GM21515 (cell line): ENCODE results near the gene OR5H2.
"Not testable (repeated sequence)": the region's sequence is repeated elsewhere in the genome, so short reads cannot be mapped to it uniquely, and the experiment has no call there.

Experiments
- ATAC-seq: cut with Tn5 transposase; IDR thresholded peaks from one replicate; pipeline ENCODE4 v1.9.1; 2021; ENCODE audit not compliant: unreplicated experiment

The OR5H2 gene

DNA sequence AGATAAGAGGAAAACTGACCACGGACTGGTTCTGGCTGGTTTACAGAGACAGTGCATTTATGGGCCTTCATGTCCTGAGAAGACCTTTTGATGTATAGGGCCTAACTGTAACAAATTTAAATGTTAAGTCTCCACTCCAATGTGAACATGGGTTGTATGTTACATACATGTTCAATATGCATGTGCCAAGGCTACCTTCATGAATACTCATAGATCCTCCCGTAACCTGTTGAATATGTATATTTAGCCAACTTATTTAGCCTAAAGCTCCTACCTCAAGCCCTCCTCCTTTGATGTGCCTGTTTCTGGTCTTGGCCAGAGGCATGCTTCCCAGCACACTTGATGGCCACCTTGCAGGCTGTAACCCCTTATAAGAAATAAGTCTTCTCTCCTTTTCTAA lies at the start of gene OR5H2:
TSS of gene OR5H2 (plus strand) at position 301 of the 400 bp plus-strand sequence. CDS start 398 bp downstream, outside the sequence.
- ATAC-seq, result no peak

DNA sequence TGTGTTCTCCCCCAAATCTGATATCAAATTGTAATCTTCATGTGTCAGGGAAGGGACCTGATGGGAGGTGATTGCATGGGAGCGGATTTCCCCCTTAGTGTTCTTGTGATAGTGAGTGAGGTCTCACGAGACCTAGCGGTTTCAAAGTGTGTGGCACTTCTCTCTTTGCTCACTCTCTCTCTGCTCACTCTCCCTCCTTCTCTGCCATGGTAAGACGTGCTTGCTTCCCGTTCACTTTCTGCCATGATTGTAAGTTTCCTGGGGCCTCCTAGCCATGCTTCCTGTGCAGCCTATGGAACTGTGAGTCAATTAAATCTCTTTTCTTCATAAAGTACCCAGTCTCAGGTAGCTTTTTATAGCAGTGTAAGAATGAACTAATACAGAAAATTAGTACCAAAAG lies 48.8 kb upstream of the OR5H2 start:
- no peak for ATAC-seq

DNA sequence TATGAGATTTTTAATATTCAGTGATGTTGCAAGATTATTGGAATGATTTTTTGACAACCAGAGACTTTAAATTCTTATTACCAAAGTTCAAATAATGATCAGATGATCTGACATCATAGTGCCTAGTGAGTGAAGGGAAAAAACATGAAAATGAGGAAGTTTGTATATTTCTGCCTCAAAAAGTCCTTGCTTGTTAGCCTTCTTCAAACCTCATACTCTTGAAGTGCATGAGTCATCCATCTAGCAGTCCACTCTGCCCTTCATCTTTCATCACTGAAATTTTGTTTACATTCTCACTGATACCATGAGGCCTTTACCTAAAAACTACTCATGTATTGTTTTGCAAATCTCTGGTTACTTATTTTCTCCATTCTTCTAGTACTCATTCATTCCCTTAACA lies 42.2 kb upstream of the OR5H2 start:
- ATAC-seq, result no peak

DNA sequence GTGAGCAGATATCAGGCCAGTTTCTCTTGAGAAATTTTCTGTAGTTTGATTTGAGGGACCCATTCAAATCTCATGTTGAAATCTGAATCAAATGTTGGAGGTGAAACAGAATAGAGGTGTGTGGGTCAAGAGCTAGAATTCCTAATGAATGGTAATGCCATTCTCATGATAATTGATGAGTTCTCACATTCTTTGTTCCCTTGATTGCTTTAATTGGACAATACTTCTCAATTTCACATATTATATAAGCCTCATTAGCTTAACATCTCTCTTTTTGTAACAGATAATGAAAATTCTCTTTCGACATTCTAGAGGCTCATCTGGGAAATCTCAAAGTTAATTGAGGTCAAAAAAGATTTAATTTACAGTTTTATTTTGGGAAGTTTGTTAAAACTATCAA lies 40.1 kb upstream of the OR5H2 start:
- no peak for ATAC-seq

DNA sequence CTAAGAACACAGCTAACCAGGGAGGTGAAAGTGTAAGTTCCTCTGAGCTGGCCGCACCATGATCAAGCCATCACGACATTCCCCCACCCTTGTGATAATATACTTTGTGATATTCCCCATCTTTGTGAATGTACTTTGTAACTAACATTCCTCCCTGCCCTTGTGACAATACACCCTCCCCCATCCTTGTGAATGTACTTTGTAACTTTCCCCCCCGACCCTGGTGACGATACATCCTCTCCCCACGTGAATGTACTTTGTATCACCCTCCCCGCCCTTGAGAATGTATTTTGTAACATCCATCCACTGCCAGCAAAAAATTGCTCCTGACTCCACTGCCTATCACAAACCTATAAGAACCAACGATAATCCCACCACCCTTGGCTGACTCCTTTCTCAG lies 38.5 kb upstream of the OR5H2 start:
- ATAC-seq, result no peak

DNA sequence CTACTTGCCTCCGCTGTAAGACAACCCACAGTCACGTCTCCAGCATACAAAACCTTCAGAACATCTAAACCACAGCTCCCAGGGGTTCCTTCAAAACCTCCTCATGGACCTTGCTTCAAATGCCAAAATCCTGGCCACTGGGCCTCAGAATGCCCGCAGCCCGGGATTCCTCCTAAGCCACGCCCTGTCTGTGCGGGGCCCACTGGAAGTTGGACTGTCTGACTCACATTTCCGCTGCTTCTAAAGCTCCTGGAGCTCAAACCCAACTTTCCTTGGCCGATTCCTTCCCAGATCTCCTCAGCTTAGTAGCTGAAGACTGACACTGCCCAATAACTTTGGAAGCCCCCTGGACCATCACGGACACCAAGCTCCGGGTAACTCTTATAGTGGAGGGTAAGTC lies 36.2 kb upstream of the OR5H2 start:
- no peak for ATAC-seq

DNA sequence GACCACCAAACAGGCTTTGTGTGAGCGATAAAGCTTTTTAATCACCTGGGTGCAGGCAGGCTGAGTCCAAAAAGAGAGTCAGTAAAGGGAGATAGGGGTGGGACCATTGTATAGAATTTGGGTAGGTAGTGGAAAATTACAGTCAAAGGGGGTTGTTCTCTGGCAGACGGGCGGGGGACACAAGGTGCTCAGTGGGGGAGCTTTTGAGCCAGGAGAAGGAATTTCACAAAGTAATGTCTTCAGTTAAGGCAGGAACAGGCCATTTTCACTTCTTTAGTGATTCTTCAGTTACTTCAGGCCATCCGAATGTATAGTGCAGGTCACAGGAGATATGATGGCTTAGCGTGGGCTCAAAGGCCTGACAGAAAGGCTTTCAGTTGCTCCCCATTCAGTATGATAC lies 26.3 kb upstream of the OR5H2 start:
- not testable (repeated sequence) for ATAC-seq

DNA sequence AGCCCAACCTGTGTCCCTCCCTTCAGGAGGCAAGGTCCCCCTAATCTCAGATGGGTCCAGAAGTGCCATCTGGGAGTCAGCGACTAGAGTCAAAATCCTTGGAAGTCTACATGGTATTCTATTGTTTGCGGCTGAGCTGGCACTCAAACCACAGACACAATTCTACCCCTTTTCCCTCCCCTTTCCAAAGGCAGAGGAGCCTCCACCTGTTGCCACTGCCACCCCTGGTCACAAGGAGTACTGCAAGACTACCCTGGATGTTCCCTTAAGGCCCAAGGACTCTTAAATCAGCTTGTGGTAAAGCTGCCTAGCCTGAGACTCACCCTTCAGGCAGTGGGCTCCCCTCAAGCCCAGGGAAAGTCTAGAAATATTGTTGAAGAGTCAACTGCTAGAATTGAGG lies 22.6 kb upstream of the OR5H2 start:
- peak; percentile 64 for ATAC-seq

DNA sequence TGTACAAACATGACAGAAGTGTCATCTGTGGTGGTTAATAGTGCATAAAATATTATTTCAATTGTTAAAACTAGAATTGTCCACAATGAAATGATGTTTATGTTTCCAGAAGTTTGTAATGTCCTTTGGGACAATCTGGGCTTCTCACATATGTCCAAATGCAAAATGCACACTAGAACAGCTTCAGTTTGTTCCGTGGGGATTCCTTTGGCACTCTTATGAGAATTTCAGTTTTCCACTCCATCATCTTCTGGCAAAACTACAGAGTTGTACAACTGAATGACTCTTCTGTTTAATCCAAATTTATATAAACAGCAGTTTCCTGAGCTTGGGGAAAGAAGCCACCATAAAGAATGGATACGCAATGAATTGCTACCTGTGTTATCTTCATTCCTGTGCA lies 20.3 kb upstream of the OR5H2 start:
- no peak for ATAC-seq

DNA sequence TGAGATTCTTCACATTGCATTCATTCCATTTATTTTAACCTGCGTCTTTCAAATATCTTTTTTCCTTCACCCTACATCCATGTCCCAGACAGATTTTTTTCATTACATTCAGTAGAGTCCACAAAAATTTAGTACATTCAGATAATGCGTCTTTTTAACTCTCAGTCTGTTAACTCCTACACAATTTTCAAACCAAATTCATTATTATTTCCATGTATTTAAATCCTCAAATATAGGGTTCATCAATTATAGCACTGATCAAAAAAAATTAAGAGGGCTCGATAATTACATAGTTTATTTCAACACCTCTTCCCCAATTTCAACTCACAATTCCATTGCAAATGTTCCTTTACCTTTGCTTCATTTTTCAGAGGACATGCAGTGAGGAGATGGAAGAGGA lies 18.4 kb upstream of the OR5H2 start, which contains the start of gene OR5H6:
TSS of gene OR5H6 (plus strand) at position 301 of the 400 bp plus-strand sequence. CDS start at position 390, 89 bp downstream.
- no peak for ATAC-seq

DNA sequence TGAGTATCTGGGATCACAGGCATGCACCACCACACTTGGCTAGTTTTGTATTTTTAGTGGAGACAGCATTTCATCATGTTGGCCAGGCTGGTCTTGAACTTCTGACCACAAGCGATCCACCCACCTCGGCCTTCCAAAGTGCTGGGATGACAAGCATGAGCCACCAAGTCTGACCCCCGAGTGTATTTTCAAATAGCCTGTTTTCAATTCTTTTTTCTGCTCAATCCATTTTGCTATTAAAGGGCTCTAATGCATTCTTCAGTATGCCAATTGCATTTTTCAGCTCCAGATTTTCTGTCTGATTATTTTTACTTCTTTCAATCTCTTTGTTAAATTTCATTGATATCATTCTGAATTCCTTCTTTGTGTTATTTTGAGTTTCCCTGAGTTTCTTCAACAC lies 12.5 kb upstream of the OR5H2 start:
- no peak for ATAC-seq

DNA sequence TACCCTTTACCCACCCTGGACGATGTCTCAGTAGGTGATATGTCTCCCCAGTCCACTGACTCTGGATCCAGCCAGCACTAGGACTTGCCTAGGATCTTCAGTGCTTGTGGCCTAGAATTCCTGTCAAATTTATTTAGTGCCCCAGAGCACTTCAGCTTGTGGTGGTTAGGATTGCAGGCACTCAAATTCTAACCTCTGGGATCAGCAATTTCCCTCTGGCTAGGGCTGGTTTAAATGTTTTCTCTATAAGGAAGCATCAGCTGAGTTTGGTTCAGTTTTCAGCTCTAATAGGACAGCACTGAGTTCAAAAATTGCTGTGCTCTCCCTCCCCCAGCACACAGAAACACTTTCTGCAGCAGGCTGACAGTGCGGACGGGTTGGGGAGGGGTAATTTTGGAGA lies 10.2 kb upstream of the OR5H2 start:
- ATAC-seq, result no peak

DNA sequence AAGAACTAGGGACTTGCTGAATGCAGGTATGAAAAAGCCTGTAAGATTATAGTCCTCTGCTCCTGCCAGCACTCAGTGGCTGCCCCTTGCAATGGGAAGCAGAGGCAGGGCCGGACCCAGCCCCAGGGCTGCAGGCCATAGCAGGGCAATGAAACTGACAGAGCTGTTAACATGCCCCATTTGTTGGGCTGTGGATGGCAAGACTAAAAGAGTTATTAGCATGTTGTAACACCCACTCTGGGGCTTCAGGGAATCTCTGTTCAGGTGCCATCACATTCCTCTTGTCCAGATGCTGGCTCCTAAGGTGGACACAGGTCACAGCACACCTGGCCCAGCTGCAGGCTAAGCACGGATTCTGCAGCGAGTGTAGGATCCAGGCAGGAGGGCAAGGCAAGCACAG lies 7.4 kb upstream of the OR5H2 start:
- no peak for ATAC-seq

DNA sequence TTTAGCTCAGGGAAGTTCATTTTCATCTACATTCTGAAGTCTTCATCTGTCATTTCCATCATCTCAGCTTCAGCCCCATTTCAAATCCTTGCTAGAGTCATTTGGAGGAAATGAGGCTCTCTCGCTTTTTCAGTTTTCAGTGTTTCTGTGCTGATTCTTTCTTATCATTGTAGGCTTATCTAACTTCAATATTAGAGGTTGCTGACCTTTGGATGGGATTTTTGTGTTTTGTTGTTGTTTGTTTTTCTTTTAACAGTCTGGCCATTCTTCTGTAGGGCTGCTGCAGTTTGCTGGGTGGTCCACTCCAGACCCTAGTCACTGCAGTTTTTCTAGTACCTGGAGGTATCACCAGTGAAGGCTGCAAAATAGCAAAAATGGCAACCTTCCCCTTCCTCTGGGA lies 8.6 kb downstream of the OR5H2 start:
- ATAC-seq, result no peak

DNA sequence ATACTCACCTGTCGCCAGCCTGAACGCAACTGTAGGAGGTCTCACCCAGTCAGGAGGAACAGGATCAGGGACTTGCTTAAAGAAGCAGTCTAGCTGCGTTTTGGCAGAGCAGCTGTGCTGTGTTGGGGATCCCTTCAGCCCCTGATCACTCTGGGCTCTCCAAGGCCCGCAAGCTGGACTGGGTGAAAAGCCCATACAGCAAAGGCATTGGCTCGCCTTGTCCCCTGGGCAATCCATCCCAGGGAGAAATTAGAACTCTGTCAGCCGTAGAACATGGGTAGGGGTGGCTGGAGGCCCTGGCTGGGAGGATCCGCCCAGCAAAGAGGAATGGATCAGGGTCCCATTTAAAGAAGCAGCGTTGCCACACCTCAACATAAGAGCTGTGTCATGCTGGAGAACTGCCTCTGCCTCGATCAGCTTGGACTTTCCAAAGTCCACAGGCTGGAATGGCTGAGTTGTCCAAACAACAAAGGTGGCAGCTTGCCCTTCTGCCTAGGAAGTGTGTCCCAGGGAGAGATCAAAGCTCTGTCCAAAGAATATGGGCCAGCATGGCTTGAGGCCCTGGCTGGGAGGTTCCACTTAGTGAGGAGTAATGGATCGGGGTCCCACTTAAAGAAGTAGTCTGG lies 9.1 kb downstream of the OR5H2 start:
- ATAC-seq, result no peak

DNA sequence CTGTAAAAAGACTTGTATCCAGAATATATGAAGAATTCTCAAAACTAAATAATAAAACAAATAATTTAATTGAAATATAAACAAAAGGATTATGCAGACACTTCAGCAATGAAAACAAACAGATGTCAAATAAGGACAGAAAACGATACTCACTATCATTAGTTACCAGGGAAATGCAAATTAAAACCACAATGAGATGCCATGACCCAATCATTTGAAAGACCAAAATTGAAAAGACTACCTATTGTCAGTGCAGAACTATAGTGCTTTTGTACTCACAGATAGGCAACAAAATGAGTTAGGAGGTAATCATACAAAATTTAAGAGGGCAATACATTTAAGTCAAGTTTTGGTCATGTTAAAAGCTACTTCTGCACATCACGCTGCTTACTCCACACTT lies 39.8 kb downstream of the OR5H2 start:
- ATAC-seq, result no peak

DNA sequence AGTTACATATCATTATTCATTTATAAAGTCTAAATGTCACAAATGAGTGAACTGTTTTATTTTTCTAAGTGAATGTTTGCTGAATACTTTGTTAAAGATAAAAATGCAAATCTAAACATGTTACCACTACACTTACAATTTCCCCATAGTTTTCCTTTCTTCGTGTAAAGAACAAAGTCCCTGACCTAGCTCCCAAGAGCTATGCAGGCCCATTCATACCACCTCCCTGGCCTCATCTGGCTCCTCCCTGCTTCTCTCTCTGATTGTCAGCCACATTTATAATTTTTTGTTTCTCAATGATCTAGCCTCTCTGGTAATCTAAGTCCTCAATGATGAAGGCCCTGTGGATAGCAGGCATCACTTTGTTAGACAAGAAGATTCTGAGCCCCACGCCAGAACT lies 40.4 kb downstream of the OR5H2 start:
- no peak for ATAC-seq

DNA sequence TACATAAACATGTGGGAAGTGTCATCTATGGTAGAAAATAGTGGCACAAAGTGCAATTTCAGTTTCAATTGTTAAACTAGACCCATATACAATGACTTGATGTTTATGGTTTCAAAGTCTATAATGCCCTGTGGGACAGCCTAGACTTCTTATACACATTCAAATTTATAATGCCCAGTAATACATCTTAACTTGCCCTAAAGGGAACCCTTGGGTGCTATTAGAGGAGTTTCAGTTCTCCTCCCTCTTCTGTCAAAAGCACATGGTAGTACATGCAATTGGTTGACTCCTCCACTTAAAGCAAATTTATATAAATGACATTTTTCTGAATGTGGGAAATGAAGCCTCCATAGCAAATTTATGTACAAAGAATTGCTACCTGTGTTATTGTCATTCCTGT lies 41.1 kb downstream of the OR5H2 start:
- no peak for ATAC-seq

DNA sequence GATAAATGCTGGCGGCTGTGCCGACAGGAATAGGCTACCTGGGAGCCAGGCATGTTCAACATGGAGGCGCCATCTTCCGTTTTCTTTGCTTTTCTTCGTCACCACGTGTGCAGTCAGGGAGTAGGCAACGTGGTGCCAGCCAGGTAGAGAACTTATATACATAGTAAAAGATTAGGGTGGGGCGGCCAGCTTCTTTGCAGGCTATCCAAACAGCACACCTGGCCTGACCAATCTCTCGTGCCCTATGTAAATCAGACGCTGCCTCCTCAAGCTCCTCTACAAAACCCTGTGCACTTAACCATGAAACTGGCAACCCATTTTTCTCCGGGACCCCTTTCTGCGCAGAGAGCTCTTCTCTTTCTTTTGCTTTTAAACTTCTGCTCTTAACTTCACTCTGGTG lies 42.8 kb downstream of the OR5H2 start:
- ATAC-seq, result no peak

DNA sequence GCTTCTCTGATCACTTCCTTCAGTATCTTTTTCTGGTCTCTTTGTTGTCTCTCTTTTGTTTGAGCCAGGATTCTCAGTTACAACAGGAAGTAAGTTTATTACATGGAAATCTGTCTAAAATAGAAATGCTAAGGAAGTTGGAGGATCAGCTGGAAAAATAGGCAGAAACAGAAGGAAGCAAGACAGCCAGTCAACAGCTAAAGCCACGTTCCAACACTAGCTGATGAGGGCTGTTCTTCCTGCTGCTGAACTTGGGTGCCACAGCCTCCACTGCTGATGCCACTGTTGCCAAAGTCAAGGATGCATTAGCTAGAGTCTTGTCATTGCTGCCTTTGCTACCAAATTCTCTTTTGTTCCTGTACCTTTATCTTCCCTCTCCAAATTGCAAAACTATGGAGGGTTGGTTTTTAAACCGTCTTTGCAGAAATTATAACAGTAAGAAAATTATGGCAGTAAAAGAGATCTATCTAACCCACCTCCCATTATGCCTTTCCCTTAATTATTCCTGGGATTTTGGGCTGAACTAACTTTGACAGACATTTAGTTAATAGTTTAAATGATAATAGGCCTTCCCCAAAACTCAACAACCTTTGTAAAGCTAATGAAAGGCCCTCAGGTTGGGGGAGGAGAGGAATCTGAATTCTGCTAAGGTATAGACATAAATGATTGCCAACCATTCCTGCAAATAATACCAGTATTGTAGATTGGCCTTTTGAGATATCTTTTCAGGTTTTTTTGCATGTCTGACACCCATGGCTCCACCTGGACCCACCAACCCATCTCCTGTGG lies 44.0 kb downstream of the OR5H2 start:
- ATAC-seq, result no peak

DNA sequence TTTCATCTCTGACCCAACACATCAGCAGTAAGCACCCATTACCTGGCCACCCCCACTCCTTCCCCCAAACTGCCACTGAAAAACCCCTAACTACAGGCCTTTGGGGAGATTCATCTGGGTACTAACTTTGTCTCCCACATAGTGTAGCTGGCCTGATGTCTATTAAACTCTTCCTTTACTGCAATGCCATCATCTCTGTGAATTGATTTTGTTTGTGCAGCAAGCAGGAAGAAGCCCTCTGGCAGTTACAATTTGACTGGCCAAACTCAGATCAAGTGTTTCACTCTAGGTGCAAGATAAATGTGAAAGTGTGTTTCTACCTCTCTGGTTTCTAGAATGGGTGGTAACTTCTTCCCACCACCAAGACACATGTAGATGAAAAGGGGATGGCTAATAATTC lies 44.6 kb downstream of the OR5H2 start:
- peak; percentile 45 for ATAC-seq

DNA sequence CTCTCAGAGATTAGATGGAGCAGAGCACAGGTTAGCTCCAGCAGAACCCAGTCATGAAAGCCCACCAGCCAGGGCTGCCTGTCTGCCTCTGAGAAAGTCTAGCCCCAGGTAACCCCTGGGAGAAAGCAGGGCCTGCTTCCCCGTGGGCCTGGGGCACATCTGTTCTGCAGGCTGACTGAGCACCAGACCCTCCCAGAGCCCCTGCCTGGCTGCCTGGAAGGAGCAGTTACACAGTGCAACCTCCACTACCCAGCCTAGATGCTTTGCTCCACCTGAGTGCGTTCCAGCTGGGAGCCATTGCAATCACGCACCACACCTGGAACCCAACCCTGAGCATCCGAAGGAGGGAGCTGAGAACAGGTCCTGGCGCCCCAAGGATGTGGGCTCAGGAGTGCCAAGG lies 46.6 kb downstream of the OR5H2 start:
- ATAC-seq, result no peak
